Hypothalamus (tissue), 51 donors: Measurements from ENCODE around the gene SEMA5A.
A peak's percentile ranks its signal among the peaks of the same experiment; 100 is the strongest.

ENCODE experiments used
- DNase-seq, 51 donors: peaks; one replicate each; lab custom pipeline; 2025; lab: John Stamatoyannopoulos, UW

SEMA5A gene

DNA sequence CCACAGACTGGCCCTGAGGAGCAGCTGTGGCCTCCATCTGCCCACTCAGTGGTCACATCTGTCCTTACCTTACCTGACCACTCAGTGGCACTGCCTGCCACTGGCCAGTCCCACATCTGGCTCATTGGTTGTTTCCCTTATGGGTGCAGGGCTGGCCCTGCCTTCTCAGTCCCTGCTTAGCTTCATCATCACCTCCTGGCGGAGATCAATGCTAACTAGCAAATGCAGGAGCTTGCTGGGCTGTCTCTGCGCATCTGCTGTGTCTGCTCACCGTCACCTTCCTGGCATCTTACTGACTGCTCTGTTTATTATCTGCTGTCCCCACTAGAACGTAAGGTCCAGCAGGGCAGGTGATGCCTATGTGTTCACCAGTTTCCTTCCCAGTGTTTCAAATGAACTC, 356.9 kb downstream of the SEMA5A start:
- no peak for DNase-seq

DNA sequence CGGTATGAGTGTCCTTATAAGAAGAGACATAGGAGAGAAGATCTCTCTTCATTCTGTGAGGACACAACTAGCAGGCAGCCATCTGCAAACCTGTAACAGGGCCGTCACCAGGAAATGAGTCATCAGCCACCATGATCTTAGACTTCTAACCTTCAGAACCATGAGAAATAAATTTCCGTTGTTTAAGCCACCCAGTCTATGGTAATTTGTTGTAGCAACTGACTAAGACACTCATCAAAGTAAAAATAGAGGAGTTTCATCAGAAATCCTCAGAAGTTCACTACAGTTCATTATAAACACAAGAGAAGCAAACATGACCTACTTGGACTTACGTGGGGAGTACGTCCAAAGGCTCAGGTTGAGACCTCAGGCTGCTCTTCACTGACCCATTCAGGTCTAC, 357.7 kb downstream of the SEMA5A start:
- DNase-seq: no peak

GRCh38 chr5:9187614-9188013, 358.3 kb downstream of the SEMA5A start:
- no peak for DNase-seq

GRCh38 chr5:9186069-9186468, 359.8 kb downstream of the SEMA5A start:
- no peak for DNase-seq

GRCh38 chr5:9183992-9184391, 361.9 kb downstream of the SEMA5A start:
- DNase-seq: no peak

DNA sequence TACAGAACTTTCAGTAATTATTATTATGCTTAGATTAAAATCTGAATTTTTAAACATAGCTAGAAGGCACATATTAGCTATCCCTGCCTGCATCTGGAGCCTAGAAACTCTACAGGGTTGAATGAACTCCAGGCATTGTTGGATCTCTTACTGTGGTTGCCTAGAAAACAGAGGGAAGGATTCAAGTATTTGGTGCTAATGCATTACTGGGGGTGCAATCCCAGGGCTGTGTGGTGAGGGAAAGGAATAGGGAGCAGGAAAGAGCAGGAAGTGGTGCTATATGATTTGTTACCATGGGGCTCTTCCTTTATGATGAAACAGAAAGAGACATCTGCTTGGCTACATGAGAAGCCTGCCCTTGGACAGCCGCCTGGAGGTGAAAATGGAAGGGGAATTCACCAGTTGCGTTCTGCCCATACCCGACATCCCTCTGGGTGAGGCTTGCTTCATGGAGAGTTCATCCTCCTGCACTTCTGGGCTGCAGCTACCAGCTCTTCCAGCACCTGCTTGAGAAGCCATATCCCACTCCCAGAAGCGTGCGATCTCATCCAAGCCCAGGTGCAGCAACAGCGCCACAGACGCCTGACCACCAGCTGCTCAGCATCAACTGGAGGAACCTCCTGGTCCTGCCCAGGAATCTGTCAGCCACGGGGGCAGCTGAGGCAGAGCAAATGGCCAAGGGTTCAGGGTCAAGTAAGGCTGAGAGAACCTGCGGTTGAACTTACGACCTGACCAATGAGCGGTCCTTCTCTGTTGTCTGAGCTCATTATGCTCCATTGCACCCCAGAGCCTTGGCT, 362.8 kb downstream of the SEMA5A start:
- DNase-seq: peak in 1 of 51 donors; percentile 5

DNA sequence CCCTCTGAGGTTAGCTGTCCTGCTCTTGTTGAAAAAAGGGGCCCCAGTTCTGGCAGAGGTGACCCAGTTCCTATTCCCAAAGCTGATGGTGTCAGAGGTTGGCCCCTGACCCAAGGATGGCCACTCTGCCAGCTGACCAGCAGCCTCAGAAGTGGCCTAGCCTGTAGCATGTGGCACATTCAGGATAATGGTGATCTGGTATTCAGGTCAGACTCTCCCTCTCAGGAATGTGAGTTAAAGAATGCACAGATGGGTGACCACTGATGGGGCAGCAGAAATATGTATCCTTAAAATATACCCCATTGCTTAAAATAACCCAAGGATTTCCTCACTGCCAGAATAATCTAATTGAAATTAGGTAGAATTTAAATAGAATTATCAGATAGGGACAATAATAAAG, 369.2 kb downstream of the SEMA5A start:
- no peak for DNase-seq

GRCh38 chr5:9174446-9174845, 371.4 kb downstream of the SEMA5A start:
- no peak for DNase-seq

GRCh38 chr5:9173281-9174048, 372.4 kb downstream of the SEMA5A start:
- no peak for DNase-seq

GRCh38 chr5:9170026-9170425, 375.8 kb downstream of the SEMA5A start:
- no peak for DNase-seq

- no peak for DNase-seq
Measured at GRCh38 chr5:9169557-9169902, 376.3 kb downstream of the SEMA5A start.

- DNase-seq: no peak
Measured at GRCh38 chr5:9168791-9169556, 376.9 kb downstream of the SEMA5A start.

- no peak for DNase-seq
Measured at GRCh38 chr5:9166202-9167112, 379.4 kb downstream of the SEMA5A start.

GRCh38 chr5:9165546-9165945, 380.3 kb downstream of the SEMA5A start:
- DNase-seq: no peak

DNA sequence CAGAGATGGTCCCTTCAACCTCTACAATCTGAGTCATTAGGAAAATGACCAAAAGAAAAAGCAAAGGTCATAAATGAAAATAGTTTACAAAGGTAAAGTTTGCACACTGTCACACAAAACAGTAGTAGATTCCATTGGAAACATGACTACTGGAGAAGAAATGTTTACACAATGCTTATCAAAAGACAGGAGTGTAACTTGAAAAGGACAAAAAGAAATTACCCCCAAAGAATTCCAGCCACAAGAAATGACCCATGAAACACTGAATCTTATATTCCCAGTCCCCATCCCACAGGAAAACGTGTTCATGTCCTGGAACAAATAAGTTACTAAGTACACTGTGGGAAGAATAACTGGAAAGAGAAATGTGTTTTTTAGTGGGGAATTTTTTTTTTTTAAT, 385.1 kb downstream of the SEMA5A start:
- no peak for DNase-seq

GRCh38 chr5:9157811-9158210, 388.1 kb downstream of the SEMA5A start:
- no peak for DNase-seq

- DNase-seq: no peak
Measured at GRCh38 chr5:9157020-9157419, 388.9 kb downstream of the SEMA5A start.

DNA sequence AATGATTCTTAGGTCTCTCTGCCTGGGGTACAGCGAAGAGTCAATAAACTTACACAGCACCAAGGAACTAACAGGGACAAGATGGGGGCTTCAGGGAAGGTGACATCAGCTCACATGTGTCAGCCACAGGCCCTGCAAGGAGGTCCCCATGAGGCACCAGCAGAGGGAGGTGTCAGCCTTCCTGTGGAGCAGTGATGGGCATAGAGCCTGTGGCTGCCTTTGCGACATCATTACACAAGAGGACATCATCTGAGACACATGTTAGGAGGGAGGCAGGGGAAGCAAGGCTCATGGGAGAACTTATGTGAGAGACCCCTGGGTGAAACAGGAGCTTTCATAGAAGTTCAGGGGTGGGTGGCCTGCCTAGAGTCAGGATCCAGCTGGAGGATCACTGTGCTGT, 389.6 kb downstream of the SEMA5A start:
- peak in 36 of 51 donors; percentile 1 to 72 (median 28) for DNase-seq

DNA sequence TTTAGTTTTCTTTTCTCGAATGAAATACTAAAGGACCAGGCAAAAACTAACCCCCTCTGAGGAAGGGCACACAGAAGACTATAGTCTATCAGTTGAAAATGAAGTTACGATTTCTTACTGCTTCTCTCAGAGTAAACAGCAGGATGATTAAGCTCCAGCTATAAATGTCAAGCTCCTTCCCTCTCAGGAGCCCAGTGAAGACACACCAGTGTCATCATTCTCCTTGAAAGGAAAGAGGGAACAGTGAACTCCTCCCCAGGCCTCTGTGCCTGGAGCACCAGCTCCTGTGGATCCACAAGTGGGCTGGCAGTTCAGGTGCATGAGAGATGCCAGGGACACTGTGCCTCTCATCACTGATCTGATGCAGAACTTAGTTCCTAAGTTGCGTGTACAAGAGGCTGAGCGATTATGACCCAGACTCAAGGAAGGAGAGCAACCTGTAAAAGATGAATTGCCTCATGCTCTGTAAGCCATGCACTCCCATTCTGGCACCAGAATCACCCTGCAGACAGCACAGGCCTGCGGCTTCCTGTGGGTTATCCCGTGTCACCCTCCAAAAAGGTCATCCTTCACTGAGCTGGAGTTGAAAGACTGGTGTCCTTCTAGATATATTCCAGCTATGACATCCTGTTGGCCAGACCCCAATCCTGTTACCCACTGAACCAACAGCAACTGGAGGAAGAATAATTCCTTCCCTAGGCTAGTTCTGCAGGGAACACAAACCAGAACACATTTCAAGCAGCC, 394.0 kb downstream of the SEMA5A start:
- DNase-seq: no peak

DNA sequence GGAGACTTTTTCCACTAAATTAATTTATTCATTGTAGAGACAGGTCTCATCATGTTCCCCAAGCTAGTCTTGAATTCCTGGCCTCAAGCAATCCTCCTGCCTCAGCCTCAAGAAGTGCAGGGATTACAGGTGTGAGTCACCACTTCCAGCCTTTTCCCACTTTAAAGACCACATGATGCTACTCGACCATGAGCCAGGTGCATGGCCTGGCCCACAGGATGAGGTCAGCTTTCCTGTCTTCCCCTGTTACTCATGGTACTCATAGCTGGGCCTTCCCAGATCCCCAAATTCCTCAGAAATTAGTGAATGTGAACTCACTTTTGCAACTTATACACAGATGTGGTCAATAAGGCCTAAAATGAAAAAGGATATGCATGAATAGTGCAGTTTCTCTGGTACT, 395.9 kb downstream of the SEMA5A start:
- DNase-seq: no peak
